GM12878 (cell line): ENCODE data around the gene RGS16. TPM values are rescaled to one million over a fixed set of nuclear protein-coding genes. Genes with fewer than 3 reads are reported as not detected.

Experiments
- ASH2L ChIP-seq: fragments of 300-600, 200-600 bp; sonication (generic); IDR thresholded peaks from 2 replicates; pipeline ENCODE4 v1.6.1; 2017; ENCODE audit warnings: low read depth, mild to moderate bottlenecking, borderline replicate concordance
- ATF7 ChIP-seq: fragments of 450-650 bp; IDR thresholded peaks from 2 replicates; pipeline ENCODE4 v1.6.1; 2016; ENCODE audit warnings: low read depth, mild to moderate bottlenecking
- CBX3 ChIP-seq: fragments of 200-600 bp; sonication (generic); IDR thresholded peaks from 2 replicates; pipeline ENCODE4 v1.6.1; 2016; ENCODE audit warnings: low read depth, borderline replicate concordance
- CEBPB ChIP-seq, 2 experiments: fragments of 150-350 bp in 1 of 2; IDR thresholded peaks; 2 replicates each; pipeline ENCODE4 v1.6.1; 2012 to 2014; ENCODE audit warnings: low read depth in 2 of 2, low read length in 2 of 2, borderline replicate concordance in 1 of 2, inconsistent platforms in 1 of 2
- CHD4 ChIP-seq: fragments of 200-600 bp; sonication (generic); IDR thresholded peaks from 2 replicates; pipeline ENCODE4 v1.6.1; 2016; ENCODE audit warnings: mild to moderate bottlenecking
- MTA3 ChIP-seq: IDR thresholded peaks from 2 replicates; pipeline ENCODE4 v1.6.1; 2012; ENCODE audit warnings: low read length, inconsistent platforms, borderline replicate concordance
- MYB ChIP-seq: fragments of 150-350 bp; IDR thresholded peaks from 2 replicates; pipeline ENCODE4 v1.6.1; 2014; ENCODE audit warnings: mild to moderate bottlenecking, low read depth, low read length, borderline replicate concordance
- NR2C2 ChIP-seq: IDR thresholded peaks from 2 replicates; pipeline ENCODE4 v1.6.1; 2011; ENCODE audit warnings: borderline replicate concordance, low read depth; ENCODE audit not compliant: control insufficient read depth, insufficient read length
- RBBP5 ChIP-seq: fragments of 200-600 bp; sonication (generic); conservative IDR thresholded peaks from 2 replicates; pipeline ENCODE4 v1.6.1; 2016
- SMC3 ChIP-seq: IDR thresholded peaks from 2 replicates; pipeline ENCODE4 v1.6.1; 2011; ENCODE audit warnings: low read length, improper control_type of control experiment, borderline replicate concordance
- SP1 ChIP-seq: IDR thresholded peaks from one replicate; pipeline ENCODE4 v1.6.1; 2011; ENCODE audit warnings: low read depth, low read length
- SREBF1 ChIP-seq: IDR thresholded peaks from 2 replicates; pipeline ENCODE4 v1.6.1; 2012; ENCODE audit warnings: mild to moderate bottlenecking, low read length
- SRF ChIP-seq, 2 experiments: IDR thresholded peaks; 2 replicates each; pipeline ENCODE4 v1.6.1; 2011; ENCODE audit warnings: low read depth in 2 of 2, low read length in 2 of 2, mild to moderate bottlenecking in 1 of 2, moderate library complexity in 1 of 2
- STAT1 ChIP-seq: fragments of 450-650 bp; conservative IDR thresholded peaks from 2 replicates; pipeline ENCODE4 v1.6.1; 2014; ENCODE audit warnings: antibody characterized with exemption, mild to moderate bottlenecking
- SUZ12 ChIP-seq: fragments of 200-600 bp; sonication (generic); IDR thresholded peaks from one replicate; pipeline ENCODE4 v1.6.1; 2018; ENCODE audit warnings: antibody characterized with exemption, mild to moderate bottlenecking; ENCODE audit not compliant: unreplicated experiment
- TARDBP ChIP-seq: IDR thresholded peaks from 2 replicates; pipeline ENCODE4 v1.6.1; 2016; ENCODE audit warnings: borderline replicate concordance
- ZNF24 ChIP-seq: fragments of 450-650 bp; IDR thresholded peaks from 2 replicates; pipeline ENCODE4 v1.6.1; 2017; ENCODE audit warnings: antibody characterized with exemption, mild to moderate bottlenecking
- polyA plus RNA-seq, 11 experiments: library from polyadenylated mRNA; depleted of rRNA in 4 of 11; unstranded in 6 of 11; stranded (reverse) in 5 of 11; fragments of >200 nt; fragmentation: Nextera tagmentation in 4 of 11; fragmentation: Illumina TruSeq in 1 of 11; extraction: Ambion mirVana in 4 of 11; extraction: Trizol in 1 of 11; gene quantifications; 1 replicate in 1 of 11; 2 replicates in 10 of 11; pipeline versions ENCODE4 v1.2.1 to v1.2.3, GENCODE V29; 2011 to 2016; ENCODE audit warnings: inconsistent platforms in 2 of 11, missing spikeins in 2 of 11, low read depth in 1 of 11
- total RNA-seq, 4 experiments: library from RNA; depleted of rRNA in 3 of 4; stranded (reverse); fragments of >200 nt in 3 of 4; fragmentation: Illumina TruSeq in 1 of 4; extraction: Trizol in 1 of 4; gene quantifications; 2 replicates each; pipeline versions ENCODE4 v1.2.1 to v1.2.3, GENCODE V29; 2013 to 2021
- TF ChIP-seq, protein P1 (sequence below): fragments of 450-650 bp; IDR thresholded peaks from 2 replicates; pipeline ENCODE4 v1.6.1; 2014; ENCODE audit warnings: mild to moderate bottlenecking
- TF ChIP-seq, protein P2 (sequence below): IDR thresholded peaks from 2 replicates; pipeline ENCODE4 v1.6.1; 2012; ENCODE audit warnings: mild to moderate bottlenecking, low read depth, low read length
- TF ChIP-seq, protein P3 (sequence below): fragments of 150-350 bp; IDR thresholded peaks from 2 replicates; pipeline ENCODE4 v1.6.1; 2014; ENCODE audit warnings: mild to moderate bottlenecking, low read depth, low read length
- TF ChIP-seq, protein P4 (sequence below): fragments of 450-650 bp; IDR thresholded peaks from 2 replicates; pipeline ENCODE4 v1.6.1; 2017; ENCODE audit warnings: mild to moderate bottlenecking
- TF ChIP-seq, protein P5 (sequence below): IDR thresholded peaks from 2 replicates; pipeline ENCODE4 v1.6.1; 2011; ENCODE audit warnings: borderline replicate concordance, low read depth, mild to moderate bottlenecking, moderate library complexity, mixed read lengths, low read length; ENCODE audit not compliant: insufficient read depth; ENCODE audit errors: extremely low read length

RGS16 gene
- total and polyA plus RNA-seq, 10 of the 15 experiments (the other 5 are each of a cell fraction or from before 2014, with no cell fraction given): 16.4 to 58.2 (median 44.6) TPM

DNA sequence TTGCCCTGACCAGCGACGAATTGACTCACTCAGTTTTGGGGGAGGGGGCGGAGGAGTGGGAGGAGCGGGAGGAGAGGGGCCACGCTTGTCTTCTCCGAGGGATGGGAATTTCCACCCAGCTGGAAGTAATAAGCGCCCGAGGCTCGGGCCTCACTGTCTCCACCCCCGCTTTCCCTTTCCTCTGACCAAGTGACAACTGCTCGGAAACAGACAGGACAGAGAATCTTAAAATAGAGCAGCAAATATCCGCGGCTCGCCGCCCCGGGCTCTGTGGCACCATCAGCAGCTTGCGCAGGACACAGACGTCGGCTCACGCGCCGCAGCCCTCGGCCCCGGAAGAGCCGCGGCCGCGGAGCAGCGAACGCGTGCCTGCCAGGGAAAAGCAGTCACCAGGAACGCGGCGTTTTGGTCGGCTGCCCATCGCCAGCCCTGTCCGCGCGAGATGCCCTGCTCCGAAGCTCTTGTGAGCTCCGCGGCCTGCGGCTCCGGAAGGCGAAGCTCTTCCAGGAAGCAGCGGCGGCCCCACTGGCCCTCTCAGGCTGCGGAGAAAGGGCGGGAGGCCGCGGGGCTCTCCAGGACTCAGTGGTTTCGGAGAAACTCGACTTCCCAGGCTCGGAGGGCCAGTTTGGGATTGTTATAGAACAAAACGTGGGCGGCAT, 10.7 kb upstream of the RGS16 start (continued):
- TF ChIP-seq MYB: no peak
- no peak for TF ChIP-seq NR2C2
- TF ChIP-seq ATF7: no peak
- TF ChIP-seq ASH2L: no peak
- TF ChIP-seq MTA3: no peak
- TF ChIP-seq CEBPB (IDR thresholded peaks at IDR 0.05; ENCODE audit: borderline replicate concordance in 1 of 2, low read depth in 2 of 2, low read length in 2 of 2): no peak
- TF ChIP-seq SUZ12: no peak
- TF ChIP-seq SP1: peak; percentile 42
- TF ChIP-seq, protein P1, sequence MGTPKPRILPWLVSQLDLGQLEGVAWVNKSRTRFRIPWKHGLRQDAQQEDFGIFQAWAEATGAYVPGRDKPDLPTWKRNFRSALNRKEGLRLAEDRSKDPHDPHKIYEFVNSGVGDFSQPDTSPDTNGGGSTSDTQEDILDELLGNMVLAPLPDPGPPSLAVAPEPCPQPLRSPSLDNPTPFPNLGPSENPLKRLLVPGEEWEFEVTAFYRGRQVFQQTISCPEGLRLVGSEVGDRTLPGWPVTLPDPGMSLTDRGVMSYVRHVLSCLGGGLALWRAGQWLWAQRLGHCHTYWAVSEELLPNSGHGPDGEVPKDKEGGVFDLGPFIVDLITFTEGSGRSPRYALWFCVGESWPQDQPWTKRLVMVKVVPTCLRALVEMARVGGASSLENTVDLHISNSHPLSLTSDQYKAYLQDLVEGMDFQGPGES: no peak
- no peak for TF ChIP-seq CBX3
- TF ChIP-seq, protein P2, sequence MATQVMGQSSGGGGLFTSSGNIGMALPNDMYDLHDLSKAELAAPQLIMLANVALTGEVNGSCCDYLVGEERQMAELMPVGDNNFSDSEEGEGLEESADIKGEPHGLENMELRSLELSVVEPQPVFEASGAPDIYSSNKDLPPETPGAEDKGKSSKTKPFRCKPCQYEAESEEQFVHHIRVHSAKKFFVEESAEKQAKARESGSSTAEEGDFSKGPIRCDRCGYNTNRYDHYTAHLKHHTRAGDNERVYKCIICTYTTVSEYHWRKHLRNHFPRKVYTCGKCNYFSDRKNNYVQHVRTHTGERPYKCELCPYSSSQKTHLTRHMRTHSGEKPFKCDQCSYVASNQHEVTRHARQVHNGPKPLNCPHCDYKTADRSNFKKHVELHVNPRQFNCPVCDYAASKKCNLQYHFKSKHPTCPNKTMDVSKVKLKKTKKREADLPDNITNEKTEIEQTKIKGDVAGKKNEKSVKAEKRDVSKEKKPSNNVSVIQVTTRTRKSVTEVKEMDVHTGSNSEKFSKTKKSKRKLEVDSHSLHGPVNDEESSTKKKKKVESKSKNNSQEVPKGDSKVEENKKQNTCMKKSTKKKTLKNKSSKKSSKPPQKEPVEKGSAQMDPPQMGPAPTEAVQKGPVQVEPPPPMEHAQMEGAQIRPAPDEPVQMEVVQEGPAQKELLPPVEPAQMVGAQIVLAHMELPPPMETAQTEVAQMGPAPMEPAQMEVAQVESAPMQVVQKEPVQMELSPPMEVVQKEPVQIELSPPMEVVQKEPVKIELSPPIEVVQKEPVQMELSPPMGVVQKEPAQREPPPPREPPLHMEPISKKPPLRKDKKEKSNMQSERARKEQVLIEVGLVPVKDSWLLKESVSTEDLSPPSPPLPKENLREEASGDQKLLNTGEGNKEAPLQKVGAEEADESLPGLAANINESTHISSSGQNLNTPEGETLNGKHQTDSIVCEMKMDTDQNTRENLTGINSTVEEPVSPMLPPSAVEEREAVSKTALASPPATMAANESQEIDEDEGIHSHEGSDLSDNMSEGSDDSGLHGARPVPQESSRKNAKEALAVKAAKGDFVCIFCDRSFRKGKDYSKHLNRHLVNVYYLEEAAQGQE: no peak
- no peak for TF ChIP-seq ZNF24
- peak; percentile 2; the same call in 1 of the 2 replicates for TF ChIP-seq SMC3
- TF ChIP-seq, protein P3, sequence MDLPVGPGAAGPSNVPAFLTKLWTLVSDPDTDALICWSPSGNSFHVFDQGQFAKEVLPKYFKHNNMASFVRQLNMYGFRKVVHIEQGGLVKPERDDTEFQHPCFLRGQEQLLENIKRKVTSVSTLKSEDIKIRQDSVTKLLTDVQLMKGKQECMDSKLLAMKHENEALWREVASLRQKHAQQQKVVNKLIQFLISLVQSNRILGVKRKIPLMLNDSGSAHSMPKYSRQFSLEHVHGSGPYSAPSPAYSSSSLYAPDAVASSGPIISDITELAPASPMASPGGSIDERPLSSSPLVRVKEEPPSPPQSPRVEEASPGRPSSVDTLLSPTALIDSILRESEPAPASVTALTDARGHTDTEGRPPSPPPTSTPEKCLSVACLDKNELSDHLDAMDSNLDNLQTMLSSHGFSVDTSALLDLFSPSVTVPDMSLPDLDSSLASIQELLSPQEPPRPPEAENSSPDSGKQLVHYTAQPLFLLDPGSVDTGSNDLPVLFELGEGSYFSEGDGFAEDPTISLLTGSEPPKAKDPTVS: no peak
- no peak for TF ChIP-seq SRF (IDR thresholded peaks at IDR 0.05; ENCODE audit: low read depth in 2 of 2, low read length in 2 of 2)
- TF ChIP-seq SREBF1: no peak
- TF ChIP-seq, protein P4, sequence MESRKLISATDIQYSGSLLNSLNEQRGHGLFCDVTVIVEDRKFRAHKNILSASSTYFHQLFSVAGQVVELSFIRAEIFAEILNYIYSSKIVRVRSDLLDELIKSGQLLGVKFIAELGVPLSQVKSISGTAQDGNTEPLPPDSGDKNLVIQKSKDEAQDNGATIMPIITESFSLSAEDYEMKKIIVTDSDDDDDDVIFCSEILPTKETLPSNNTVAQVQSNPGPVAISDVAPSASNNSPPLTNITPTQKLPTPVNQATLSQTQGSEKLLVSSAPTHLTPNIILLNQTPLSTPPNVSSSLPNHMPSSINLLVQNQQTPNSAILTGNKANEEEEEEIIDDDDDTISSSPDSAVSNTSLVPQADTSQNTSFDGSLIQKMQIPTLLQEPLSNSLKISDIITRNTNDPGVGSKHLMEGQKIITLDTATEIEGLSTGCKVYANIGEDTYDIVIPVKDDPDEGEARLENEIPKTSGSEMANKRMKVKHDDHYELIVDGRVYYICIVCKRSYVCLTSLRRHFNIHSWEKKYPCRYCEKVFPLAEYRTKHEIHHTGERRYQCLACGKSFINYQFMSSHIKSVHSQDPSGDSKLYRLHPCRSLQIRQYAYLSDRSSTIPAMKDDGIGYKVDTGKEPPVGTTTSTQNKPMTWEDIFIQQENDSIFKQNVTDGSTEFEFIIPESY: no peak
- TF ChIP-seq, protein P5, sequence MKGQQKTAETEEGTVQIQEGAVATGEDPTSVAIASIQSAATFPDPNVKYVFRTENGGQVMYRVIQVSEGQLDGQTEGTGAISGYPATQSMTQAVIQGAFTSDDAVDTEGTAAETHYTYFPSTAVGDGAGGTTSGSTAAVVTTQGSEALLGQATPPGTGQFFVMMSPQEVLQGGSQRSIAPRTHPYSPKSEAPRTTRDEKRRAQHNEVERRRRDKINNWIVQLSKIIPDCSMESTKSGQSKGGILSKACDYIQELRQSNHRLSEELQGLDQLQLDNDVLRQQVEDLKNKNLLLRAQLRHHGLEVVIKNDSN: no peak
- TF ChIP-seq STAT1: no peak
- TF ChIP-seq TARDBP: no peak
- no peak for TF ChIP-seq CHD4
- no peak for TF ChIP-seq RBBP5
